KOPT-K1 (cell line): ENCODE results near the gene CDRT15.

Experiments
- H3K27ac ChIP-seq: fragments of 200-600 bp; sonication (generic); 2 replicates; pipeline ENCODE4 v1.5.1; 2016; ENCODE audit warnings: antibody characterized with exemption, mild to moderate bottlenecking, low read depth, low read length; ENCODE audit not compliant: poor library complexity, severe bottlenecking
- H3K36me3 ChIP-seq: fragments of 200-600 bp; sonication (generic); 2 replicates; pipeline ENCODE4 v1.5.1; 2017; ENCODE audit warnings: antibody characterized with exemption, mild to moderate bottlenecking, low read length, moderate library complexity; ENCODE audit not compliant: insufficient read depth
- H3K9me3 ChIP-seq: fragments of 200-600 bp; sonication (generic); 2 replicates; pipeline ENCODE4 v1.5.1; 2017; ENCODE audit warnings: antibody characterized with exemption, low read length, mild to moderate bottlenecking; ENCODE audit not compliant: insufficient read depth, poor library complexity, severe bottlenecking

CDRT15 gene

GRCh38 chr17:14225254-14225980 lies 11.2 kb downstream of the CDRT15 start:
- Histone ChIP-seq H3K9me3 (no peaks in the 10 kb centered on the region), H3K27ac (no peak overlapping the region), H3K36me3 (no peaks in the 10 kb centered on the region)

- H3K36me3 ChIP-seq = no peaks in the 10 kb centered on the region
- no peak overlapping the region for H3K27ac ChIP-seq
- H3K9me3 ChIP-seq = no peaks in the 10 kb centered on the region
Observed at GRCh38 chr17:14222611-14223010, 14.1 kb downstream of the CDRT15 start.

- H3K9me3 ChIP-seq = peaks cover 13% of the 10 kb centered on the region
- H3K27ac ChIP-seq = no peak overlapping the region
- H3K36me3 ChIP-seq = peaks cover 26% of the 10 kb centered on the region; the same call in 1 of the 2 replicates
Observed at GRCh38 chr17:14214271-14214670, 22.4 kb downstream of the CDRT15 start.

GRCh38 chr17:14212401-14212800 lies 24.3 kb downstream of the CDRT15 start:
- peaks cover 13% of the 10 kb centered on the region for H3K9me3 ChIP-seq
- peaks cover 45% of the 10 kb centered on the region for H3K36me3 ChIP-seq
- H3K27ac ChIP-seq = no peak overlapping the region

- H3K27ac ChIP-seq = no peak overlapping the region
- peaks cover 51% of the 10 kb centered on the region for H3K36me3 ChIP-seq
- H3K9me3 ChIP-seq = peaks cover 13% of the 10 kb centered on the region
Observed at GRCh38 chr17:14211801-14212200, 24.9 kb downstream of the CDRT15 start.

- H3K9me3 ChIP-seq = peaks cover 13% of the 10 kb centered on the region
- H3K27ac ChIP-seq = no peak overlapping the region
- H3K36me3 ChIP-seq = peaks cover 56% of the 10 kb centered on the region
Observed at GRCh38 chr17:14211246-14211645, 25.4 kb downstream of the CDRT15 start.

- Histone ChIP-seq H3K36me3 (peaks cover 66% of the 10 kb centered on the region), H3K27ac (no peak overlapping the region), H3K9me3 (peaks cover 13% of the 10 kb centered on the region)
Observed at GRCh38 chr17:14209215-14209614, 27.4 kb downstream of the CDRT15 start.

GRCh38 chr17:14207791-14208190 lies 28.9 kb downstream of the CDRT15 start:
- no peak overlapping the region for H3K27ac ChIP-seq
- peaks cover 68% of the 10 kb centered on the region for H3K36me3 ChIP-seq
- H3K9me3 ChIP-seq = peaks cover 13% of the 10 kb centered on the region

GRCh38 chr17:14206891-14207290 lies 29.8 kb downstream of the CDRT15 start:
- Histone ChIP-seq H3K36me3 (peaks cover 64% of the 10 kb centered on the region), H3K9me3 (peaks cover 10% of the 10 kb centered on the region), H3K27ac (no peak overlapping the region)

- no peak overlapping the region for H3K27ac ChIP-seq
- H3K9me3 ChIP-seq = peaks cover 1% of the 10 kb centered on the region
- H3K36me3 ChIP-seq = peaks cover 55% of the 10 kb centered on the region
Observed at GRCh38 chr17:14205992-14206461, 30.6 kb downstream of the CDRT15 start.

GRCh38 chr17:14205380-14205779 lies 31.3 kb downstream of the CDRT15 start:
- H3K9me3 ChIP-seq = no peaks in the 10 kb centered on the region
- no peak overlapping the region for H3K27ac ChIP-seq
- peaks cover 51% of the 10 kb centered on the region for H3K36me3 ChIP-seq

GRCh38 chr17:14204546-14204945 lies 32.1 kb downstream of the CDRT15 start:
- Histone ChIP-seq H3K27ac (no peak overlapping the region), H3K36me3 (peaks cover 44% of the 10 kb centered on the region), H3K9me3 (no peaks in the 10 kb centered on the region)

- Histone ChIP-seq H3K27ac (no peak overlapping the region), H3K36me3 (peaks cover 40% of the 10 kb centered on the region), H3K9me3 (no peaks in the 10 kb centered on the region)
Observed at GRCh38 chr17:14204084-14204483, 32.6 kb downstream of the CDRT15 start.

- H3K27ac ChIP-seq = no peak overlapping the region
- peaks cover 33% of the 10 kb centered on the region for H3K36me3 ChIP-seq
- H3K9me3 ChIP-seq = no peaks in the 10 kb centered on the region
Observed at GRCh38 chr17:14203388-14203787, 33.3 kb downstream of the CDRT15 start.

GRCh38 chr17:14202388-14203166 lies 34.1 kb downstream of the CDRT15 start:
- Histone ChIP-seq H3K9me3 (no peaks in the 10 kb centered on the region), H3K27ac (no peak overlapping the region), H3K36me3 (peaks cover 24% of the 10 kb centered on the region)
